DMS53 (cell line): ENCODE data around the gene ZNF497.

Source experiments
- DNase-seq: peaks from one replicate; lab custom pipeline; 2025; lab: John Stamatoyannopoulos, UW

Gene ZNF497

DNA sequence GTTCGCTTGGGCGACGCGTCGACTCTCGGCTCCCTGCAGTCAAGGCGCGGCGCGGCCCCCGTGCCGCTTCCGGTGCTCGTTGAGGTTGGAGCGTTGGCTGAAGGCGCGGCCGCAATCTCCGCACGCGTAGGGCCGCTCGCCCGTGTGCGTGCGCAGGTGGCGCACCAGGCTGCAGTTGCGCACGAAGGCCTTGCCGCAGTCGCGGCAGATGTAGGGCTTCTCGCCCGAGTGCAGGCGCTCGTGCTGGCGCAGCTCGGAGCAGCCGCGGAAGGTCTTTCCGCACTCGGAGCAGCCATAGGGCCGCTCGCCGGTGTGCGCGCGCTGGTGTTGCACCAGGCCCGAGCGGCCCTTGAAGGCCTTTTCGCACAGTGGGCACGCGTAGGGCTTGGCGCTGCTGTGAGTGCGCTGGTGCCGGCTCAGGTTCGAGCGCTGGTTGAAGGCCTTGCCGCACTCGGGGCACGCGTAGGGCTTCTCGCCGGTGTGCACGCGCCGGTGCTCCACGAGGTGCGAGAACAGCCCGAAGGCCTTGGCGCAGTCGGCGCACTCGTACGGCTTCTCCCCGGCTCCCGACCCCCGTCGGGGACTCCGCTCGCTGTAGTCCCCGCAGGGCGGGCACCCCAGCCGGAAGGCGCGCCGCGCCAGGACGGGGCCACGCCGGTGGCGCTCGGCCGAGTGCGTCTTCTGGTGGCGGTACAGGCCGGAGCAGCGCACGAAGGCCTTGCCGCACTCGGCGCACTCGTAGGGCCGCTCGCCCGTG lies 5.3 kb upstream of the ZNF497 start:
- DNase-seq: no peak

DNA sequence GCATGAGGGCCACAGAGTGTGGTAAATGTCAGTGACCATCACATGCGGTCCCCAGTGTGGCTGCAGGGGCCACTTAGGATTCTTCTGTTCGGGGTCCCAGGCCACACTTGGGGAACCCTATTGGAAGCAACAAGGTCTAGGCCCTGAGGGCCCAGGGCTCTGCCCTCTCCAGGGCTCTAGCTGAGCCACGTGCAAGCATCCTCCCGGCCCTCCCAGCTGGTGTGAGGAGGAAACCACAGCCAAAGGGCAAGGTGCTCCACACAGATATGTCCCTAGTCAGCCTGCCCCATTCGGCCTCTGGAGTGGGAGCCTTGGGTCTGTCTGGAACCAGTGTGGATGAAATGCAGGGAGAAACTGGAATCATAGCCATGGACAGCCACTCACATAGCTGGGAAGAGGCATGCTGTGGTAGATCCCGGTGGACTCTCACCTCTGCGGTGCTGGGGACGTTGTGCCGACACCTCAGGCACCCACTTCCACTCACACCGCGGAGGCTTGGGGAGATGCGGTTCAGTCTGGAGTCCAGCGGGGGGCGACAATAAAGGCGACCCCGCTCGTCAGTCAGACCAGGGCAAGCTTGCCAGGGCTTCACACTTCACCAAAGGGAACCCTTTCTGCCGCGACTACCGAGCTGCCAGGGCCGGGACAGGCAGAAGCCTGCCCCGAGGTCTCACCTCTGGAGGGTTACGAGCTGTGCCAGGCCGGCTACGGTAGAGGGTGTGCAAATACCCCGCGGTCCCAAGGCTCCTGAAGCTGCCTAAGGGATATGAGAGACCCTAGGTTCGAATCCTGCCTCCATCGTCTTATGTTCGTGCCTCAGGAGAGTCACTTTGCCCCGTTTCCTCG lies 4.3 kb upstream of the ZNF497 start:
- DNase-seq: no peak

DNA sequence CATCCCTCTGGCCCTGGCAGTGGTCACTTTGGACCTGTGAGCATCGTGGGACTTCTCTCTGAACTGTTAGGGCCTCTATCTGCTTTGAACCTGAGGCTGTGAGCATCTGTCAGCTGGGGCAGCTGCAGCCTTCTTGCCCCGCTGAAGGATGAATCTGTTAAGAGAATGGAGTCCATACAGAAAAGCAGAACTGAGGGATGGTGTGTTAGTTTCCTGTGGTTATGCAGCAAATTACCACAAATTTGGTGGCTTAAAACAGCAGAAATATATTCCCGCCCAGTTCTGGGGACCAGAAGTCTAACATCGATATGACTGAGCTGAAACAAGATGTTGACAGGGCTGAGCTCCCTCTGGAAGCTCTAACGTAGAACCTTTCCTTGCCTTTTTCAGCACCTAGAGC lies 1.6 kb upstream of the ZNF497 start:
- no peak for DNase-seq

DNA sequence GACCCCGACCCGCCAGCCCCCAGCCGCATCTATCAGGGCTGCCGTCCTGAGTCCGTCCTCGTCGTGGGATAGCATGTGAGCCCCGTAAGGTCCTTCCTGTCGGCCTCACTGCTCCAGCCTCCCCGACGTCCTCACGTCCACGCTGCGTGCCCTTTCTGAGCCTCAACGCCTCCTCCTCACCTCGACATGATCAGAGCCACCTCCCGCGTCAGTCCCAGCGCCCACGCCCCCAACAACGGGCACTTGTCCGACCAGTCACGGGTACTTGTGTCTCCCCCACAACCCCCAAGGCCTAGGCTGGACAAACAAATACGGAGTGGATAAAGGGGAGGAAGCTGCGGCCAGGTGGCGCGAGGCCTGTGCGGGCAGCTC lies 665 bp downstream of the ZNF497 start:
- DNase-seq: peak; percentile 90

DNA sequence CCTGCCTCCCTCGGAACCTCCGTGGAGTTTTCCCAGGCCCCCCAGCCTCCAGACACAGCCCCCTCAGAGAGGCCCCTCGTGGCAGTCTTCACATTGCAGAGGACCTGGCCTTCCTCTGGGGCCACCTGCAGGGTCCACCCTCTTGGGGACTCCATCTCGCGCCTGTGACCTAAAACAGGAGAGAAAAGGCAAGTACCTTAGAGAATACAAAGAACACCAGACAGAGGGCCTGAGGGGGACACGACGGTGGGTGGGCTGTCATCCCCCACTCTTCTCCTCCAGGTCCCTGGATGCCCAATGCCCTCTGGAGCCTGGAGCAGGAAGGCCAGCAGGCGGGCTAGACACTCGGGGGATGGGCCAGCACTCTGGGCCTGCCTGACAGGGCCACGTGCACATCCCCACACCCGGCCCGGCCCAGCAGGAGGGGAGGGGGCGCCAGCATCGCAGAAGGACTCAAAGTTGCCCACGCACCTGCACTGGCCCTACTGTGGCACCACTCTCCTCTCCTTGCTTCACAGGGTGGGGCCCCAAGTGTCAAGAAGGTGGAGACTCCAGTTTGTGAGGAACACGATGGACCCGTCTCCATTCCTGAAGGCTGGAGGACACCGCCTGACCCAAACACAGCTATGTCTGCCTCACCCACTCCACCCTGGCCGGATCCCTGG lies 4.9 kb downstream of the ZNF497 start:
- DNase-seq: no peak

DNA sequence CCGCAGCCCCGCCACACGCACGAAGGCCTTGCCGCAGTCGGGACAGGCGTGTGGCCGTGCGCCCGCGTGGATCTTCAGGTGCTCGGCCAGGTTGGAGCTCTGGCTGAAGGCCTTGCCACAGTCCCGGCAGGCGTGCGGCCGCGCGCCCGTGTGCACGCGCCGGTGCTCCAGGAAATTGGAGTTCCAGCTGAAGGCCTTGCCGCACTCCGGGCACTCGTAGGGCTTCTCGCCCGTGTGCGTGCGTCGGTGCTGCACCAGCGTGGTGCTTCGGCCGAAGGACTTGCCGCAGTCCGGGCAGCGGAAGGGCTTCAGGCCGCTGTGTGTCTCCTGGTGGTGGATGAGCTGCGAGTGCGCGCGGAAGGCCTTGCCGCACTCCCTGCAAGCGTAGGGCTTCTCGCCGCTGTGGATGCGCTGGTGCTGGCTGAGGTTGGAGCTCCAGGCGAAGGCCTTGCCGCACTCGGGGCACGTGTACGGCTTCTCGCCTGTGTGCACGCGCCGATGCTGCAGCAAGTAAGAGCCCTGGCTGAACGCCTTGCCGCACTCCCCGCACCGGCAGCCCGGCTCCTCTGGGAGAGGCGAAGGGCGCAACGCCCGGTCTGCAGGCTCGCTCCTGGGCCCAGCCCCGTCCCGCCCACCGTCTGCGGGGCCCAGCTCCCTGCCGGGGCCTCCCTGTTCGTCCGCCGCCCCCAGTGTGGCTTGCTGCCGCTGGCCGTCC lies 5.6 kb downstream of the ZNF497 start:
- peak; percentile 74 for DNase-seq

DNA sequence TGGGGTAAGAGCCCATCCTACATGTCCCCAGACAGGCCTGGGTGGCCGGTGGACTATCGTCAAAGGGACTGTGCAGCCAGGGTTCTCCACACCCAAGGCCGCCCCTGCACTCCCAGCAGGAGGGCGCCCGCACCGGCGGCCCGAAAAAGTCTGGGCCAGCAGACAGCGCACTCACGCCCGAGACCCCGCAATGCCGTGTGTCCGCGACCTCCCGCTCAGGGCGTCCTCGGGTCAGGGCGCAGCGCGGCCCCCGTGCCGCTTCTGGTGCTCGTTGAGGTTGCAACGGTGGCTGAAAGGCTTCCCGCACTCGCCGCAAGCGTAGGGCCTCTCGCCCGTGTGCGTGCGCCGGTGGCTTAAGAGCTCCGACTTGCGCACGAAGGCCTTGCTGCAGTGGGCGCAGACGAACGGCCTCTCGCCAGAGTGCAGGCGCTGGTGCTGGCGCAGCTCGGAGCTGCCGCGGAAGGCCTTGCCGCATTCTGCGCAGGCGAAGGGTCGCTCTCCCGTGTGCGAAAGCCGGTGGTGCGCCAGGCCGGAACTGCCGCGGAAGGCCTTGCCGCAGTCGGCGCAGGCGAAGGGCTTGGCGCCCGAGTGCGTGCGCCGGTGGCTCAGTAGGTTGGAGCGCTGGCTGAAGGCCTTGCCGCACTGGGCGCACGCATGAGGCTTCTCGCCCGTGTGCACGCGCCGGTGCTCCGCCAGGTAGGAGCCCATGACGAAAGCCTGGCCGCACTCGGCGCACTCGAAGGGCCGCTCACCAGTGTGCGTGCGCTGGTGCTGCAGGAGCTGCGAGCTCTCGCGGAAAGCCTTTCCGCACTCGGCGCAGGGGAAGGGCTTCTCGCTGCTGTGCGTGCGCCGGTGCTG lies 6.4 kb downstream of the ZNF497 start:
- DNase-seq: peak; percentile 74

DNA sequence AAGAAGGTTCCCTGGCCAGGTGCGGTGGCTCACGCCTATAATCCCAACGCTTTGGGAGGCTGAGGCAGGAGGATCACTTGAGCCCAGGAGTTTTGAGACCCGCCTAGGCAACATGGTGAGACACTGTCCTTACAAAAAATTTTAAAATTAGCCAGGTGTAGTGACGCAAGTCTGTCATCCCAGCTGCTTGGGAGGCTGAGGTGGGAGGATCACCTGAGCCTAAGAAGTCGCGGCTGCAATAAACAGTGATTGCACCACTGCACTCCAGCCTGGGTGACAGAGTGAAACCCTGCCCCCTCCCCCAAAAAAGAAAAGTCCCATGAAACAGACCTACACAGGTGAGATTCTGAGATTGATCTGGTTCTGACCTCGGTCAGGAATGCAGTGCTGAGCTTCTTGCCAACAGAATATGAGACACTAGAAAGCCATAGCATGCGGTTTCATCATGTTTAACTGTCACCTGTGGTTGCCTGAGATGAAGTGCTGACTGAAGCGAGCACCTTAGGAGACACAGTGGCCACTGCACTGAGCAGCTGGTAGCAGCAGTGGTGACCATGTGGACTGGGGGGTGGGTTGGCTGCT lies 7.2 kb downstream of the ZNF497 start:
- DNase-seq: no peak

DNA sequence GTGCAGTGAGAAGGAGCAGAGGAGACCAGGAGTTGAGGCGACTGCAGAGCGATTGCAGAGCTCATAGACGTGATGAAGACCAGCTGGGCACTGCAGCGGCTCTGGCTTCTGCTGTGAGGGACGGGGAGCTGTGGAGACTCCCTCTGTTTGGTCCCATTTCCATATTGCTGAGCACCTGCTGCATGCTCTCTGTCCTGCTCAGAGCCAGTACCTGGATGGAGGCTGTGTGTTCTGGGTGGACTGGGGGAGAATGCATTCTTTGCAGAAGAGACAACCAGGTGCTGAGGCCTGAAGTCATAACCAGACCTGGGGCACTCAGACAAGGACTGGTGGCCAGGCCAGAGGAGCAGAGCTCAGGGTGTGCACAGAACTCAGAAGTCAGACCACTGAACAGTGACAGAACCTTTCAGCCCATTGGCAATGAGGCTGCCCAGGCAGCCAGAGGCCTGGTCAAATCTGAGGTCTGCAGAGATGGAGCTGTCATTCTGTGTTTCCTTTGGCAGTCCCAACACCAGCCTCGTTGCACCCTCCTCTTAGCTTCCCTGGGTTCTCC lies 8.0 kb downstream of the ZNF497 start:
- DNase-seq: no peak

DNA sequence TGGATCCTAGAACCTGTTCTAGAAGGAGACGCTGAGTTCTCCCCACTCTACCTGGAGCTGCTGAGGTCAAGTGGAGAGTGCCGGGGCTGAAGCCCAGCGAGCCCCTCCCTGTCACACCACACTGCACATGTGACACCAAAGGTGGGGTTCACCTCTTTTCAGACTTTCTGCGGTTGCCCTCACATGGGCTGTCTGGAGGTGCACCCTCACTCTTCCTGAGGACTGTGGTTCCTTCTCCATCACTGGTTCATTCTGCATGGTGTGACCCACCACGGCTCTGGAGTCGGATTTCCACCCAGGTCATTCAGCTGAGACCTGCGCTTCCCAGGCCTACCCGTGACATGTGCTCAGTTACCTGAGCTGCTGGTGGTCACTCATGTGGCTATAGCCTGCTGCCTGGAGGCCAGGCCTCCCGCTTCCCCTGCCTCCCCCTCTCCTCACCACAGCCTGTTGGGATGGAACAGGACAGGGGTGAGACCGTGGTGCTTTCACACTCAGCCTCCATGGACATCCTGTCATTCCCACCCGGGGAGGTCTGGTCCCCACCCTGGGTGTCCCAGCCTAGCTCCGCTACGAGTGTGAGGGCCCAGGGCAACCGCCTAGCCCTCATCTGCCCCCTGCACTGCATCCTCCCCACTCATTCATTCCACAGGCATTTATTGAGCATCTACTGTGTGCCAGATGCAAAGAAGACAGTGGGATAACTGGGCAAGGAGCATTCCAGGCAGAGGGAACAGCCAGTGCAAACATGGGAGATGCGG lies 8.7 kb downstream of the ZNF497 start:
- DNase-seq: no peak

DNA sequence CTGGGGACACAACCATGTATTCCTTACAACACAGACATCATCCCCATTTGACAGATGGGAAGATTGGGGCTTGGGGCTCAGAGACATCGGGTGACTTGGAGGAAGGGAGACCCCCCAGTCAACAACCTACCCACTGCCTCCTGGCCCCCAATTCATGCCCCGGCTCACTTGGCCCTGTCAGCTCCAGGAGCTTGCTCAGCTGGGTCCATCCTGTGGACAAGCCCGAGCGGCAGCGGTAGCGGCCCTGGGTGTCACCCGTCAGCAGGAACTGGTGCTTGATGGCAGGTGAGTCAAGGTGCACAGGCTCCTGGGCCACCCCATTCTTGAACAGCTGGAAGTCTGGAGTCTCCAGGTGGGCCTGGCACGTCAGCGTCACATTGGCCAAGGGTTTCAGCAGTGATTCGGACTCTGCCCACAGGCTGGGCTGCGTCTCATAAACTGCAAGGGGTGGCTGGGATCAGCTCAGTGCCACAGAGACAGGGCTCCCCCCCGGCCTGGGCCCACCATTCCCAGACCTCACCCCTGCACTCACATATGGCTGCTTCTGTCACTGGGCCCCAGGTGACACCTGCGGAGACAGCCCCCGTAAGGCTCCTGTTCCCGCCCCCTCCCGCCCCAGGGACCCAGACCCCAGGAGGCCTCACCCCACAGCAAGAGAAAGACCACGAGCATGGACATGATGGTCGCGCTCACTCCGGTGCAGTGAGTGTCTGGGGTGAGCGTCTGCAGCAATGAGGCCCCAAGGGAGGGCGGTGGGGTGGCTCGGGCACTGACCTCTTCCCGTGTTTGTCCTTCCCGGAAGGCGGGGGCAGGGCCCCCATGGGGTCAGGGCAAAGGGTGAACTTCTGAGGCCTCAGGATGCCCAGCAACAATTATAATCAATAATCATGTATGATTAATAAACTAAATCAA lies 9.5 kb downstream of the ZNF497 start, which contains the start of gene A1BG:
Gene A1BG, minus strand, starts transcription at position 733 of the 912 bp plus-strand sequence. Its CDS starts 55 bp downstream, at position 678.
- DNase-seq: no peak

DNA sequence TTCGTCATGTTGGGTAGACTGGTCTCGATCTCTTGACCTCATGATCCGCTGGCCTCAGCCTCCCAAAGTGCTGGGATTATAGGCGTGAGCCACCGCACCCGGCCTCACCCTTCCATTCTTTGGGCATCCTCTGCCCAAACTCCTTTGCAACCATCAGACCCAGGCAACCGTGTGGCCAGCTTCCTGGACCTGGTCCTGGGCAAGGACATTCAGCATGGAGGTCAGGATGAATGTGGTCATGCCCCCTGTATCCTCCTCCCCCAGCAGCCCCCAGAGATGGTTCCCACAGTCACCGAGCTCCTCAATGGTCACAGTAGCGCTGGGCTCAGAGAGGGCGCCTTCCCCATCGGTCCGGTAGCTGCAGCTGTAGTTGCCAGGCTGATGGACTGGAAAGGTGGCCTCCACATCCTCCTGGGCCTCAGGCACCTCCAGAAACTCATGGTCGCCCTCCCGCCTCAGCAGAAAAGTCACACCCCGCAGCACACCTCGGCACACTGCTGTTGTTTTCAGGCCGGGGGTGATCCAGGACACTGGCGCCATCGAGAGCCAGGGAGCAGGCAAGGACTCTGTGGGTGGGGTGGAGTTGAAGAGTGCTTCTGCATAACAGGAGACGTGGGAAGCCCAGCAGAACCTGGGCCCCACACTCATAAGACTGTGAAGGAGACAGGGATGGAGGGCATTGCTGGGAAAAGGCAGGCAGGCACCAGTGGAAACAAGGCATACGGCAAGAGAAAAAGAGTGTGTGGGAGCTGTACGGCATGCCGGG lies 10.4 kb downstream of the ZNF497 start:
- no peak for DNase-seq

DNA sequence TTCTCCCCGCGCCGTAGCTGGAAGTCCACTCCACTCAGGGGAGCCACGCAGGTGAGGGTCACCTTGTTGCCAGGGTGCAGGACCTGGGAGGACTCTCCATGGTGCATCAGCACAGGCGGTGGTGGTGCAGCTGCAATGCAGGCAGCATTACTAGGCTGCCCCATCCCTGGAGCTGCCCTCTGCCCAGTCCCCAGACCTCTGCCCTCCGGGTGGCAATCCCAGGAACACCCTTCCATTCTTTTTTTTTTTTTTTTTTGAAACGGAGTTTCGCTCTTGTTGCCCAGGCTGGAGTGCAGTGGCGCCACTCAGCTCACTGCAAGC lies 11.0 kb downstream of the ZNF497 start:
- no peak for DNase-seq

DNA sequence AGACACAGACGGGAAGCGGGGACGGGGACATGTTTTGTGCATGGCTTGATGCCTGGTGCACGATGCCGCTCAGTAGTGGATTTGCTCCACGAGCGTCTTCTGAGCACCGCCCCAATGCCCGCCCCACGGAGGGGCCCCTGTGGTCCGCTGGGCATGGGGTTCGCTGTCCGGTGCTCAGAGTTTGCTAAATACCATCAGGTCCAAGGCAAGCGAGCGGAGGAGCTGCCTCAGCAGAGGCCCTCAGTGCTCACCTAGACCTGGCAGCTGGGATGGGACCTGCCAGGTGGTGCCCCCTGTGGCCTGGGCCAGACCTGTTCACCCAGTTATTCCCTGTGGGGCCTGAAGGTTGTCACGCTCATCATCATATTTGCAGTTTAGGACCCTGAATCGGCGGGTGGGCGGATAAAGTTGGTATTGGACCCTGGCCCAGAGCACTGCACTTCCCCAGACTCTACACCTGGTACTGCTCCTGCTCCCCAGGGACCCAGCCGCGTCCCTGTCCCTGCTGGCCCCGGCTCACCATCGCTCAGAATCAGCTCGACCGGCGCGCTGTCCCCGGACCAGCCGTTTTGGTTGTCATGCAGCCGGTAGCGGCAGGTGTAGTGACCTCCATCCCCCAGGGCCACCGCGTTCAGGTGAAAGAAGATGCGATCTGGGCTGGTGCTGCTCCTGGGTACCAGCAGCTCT lies 11.5 kb downstream of the ZNF497 start:
- peak; percentile 47 for DNase-seq

DNA sequence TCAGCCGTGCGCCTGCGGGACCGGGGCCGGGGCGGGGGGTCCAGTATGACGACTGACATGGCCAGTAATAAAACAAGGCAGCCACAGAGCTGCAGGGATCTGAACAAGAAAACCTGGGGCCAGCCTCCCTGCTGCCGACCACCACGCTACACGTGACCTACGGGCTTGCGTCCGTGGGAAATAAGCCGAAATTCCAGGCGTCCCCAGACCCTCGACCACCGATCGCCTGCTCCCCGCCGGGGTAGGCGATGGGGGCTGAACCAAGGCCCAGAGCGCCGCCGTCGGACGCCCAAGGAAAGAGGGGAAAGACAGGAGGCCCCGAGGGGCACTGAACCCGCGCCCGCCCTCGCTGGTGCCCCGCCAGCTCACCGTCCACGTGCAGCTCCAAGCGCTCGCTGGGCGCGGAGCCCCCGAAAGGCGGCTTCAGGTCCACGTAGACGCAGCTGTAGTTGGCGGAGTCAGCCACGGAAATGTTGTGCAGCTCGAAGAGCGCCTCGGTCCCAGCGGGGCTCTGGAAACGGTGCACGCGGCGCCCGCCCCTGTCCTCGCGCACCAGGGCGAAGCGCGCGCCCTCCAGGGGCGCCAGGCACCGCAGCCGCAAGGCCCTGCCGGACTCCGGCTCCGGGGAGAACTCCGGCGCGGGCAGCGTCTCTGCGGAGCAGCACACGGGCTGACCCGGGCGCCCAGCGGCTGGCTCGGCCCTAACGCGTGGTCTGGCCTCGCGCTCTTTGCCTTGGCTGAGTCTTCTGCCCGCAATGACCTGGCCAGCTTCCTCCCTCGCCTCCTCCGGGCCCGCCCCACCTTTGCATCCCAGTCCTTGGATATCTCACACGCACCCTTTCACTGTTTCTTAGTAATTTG lies 12.3 kb downstream of the ZNF497 start:
- peak; percentile 58 for DNase-seq

DNA sequence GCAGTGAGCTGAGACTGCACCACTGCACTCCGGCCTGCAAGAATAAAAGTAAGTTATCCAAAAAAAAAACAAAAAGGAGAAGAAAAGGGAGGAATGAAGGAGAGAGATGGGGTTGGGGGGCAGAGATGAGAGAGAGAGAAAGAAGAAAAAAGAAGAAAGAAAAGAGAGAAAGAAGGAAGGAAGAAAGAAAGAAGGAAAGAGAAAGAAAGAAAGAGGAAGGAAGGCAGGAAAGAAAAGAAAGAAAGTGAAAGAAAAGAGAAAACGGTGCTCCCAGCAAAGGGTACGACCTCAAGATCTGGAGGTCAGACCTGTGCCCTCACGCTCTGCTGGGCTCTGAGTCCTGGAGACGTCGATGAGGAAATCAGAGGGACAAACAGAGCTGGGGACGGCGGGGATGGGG lies 13.0 kb downstream of the ZNF497 start:
- DNase-seq: no peak
